ENCODE data around the gene SAMD14.
A peak's percentile ranks its signal among the peaks of the same experiment; 100 is the strongest.

Gene SAMD14

DNA sequence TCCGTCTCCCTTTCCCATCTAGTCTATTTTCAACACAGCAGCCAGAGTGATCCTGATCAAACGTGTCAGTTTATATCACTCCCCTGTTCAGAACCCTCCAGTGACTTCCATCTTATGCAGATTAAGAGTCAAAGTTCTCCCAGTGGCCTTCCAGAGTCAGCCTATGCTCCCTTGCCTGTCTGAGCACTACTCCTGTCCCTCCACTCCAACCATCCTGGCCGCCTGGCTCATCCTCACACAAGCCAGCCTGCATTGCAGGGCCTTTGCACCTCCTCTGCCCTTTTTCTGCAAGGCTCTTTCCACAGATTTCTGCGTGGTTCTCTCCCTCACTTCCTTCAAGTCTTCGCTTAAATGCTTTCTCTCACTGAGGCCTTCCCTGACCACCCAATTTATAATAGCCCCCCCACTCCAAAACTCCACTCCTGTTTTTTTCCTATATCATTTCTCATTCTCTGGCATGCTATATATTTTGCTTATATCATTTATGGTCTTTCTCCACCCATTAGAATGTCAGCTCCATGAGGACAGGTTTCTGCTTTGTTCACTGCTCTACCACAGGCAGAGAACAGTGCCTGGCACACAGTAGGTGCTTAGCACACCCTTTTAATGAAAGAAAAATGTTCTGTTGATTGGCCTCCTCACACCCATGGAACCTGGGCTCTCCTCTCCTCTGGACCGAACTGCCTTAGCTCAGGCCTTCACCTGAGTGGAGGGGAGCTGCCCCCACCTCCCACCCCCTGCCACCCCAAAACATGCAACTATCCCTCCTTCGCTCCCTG, 9.3 kb downstream of the SAMD14 start:
- Mint-ChIP-seq H3K4me1 (ENCODE audit: low read depth) (peaks cover 8% of the 10 kb centered on the region), H3K27ac (no peak overlapping the region), H3K27me3 (peaks cover 45% of the 10 kb centered on the region), H3K36me3 (ENCODE audit: low read depth) (no peaks in the 10 kb centered on the region), H3K4me3 (no peak overlapping the region), H3K9me3 (no peaks in the 10 kb centered on the region)
- no peak for DNase-seq

DNA sequence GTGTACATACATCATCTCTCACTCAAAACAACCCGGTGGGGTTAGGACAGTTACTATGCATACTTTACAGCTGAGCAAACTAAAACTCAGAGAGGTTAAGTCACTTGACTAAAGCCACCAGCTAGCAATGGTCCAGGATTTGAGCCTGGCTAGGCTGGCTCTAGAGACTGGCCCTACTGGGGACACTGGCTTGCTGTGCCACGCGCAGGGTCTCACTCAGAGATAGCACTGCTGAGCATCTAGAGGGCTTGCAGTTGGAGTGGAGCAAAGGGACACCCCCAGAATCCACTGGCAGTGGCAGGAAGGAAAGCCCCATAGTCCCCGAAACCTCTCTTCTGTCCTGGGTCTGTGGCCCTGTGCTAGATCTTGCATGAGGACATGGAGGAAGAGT, 11.1 kb downstream of the SAMD14 start:
- Mint-ChIP-seq H3K4me3 (no peak overlapping the region), H3K9me3 (no peaks in the 10 kb centered on the region), H3K27me3 (peaks cover 53% of the 10 kb centered on the region), H3K4me1 (ENCODE audit: low read depth) (peaks cover 8% of the 10 kb centered on the region), H3K27ac (no peak overlapping the region), H3K36me3 (ENCODE audit: low read depth) (no peaks in the 10 kb centered on the region)
- DNase-seq: no peak

- peaks cover 53% of the 10 kb centered on the region for H3K27me3 Mint-ChIP-seq
- peaks cover 8% of the 10 kb centered on the region for H3K4me1 Mint-ChIP-seq (ENCODE audit: low read depth)
- DNase-seq: no peak
- H3K9me3 Mint-ChIP-seq: no peaks in the 10 kb centered on the region
- H3K36me3 Mint-ChIP-seq (ENCODE audit: low read depth): no peaks in the 10 kb centered on the region
- H3K4me3 Mint-ChIP-seq: no peak overlapping the region
- H3K27ac Mint-ChIP-seq: no peak overlapping the region
Measured at GRCh38 chr17:50118076-50118827, 11.7 kb downstream of the SAMD14 start.

DNA sequence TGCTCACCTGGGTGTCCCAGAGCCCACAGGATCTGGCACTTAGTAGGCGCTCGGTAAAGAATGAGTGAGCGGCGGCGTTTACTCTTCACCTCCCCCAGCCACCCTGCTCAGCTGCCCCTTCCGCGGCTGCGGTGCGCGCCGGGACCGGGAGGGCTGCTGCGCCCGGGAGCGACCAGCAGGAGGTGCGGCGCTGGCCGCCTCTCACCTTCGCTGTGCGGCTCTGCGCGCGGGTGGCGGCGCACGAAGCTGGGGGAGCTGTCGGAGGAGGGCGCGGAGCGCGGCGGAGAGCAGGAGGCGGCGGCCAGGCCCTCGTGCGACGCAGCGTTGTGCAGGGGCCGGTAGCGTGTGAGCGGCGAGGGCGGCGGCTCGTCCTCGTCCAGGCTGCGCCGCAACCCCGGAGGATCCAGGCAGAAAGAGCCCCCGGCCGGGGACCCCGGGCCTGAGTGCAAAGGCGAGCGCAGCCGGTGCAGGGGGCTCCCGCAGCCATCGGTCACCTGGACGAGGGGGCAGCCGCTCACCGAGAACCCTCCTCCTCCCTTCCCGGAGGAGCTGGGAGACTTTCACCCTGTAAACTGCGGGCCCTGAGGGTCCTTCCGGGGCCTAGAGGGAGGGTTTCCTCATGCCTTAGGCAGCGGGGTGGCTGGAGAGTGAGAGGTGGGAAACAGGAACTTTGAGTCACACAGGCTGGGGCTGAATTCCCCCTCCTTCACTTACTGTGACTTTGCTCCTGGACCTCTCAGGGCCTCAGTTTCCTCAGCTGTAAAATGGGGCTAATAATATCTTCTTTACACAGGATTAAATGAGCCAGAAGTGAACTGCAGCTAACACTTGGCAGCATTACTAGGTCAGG, 12.5 kb downstream of the SAMD14 start:
- DNase-seq: peak; percentile 78
- Mint-ChIP-seq H3K36me3 (ENCODE audit: low read depth) (no peaks in the 10 kb centered on the region), H3K4me1 (ENCODE audit: low read depth) (peaks cover 8% of the 10 kb centered on the region), H3K9me3 (no peaks in the 10 kb centered on the region), H3K27me3 (peaks cover 50% of the 10 kb centered on the region), H3K4me3 (peak overlapping the region; percentile 25), H3K27ac (no peak overlapping the region)

DNA sequence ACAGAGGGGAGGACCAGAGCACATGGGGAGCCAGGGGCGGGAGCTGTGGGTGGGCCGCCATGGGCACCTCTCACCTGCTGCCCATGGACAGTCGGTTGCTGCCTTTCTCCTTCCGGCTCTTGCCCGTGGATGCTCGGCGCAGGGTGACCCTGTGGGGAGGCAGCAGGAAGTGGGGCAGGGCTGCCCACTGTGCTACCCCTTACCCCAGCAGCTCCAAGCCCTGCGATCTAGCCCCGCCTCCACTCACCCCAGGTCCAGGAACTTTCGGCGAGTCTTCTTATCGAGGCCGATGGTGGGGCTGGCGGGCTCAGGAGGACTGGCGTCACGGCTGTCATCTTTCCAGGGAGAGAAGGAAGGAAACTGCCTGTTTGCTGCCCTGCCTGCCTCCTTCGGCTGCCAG, 14.2 kb downstream of the SAMD14 start:
- Mint-ChIP-seq H3K36me3 (ENCODE audit: low read depth) (no peaks in the 10 kb centered on the region), H3K27me3 (peaks cover 49% of the 10 kb centered on the region), H3K9me3 (no peaks in the 10 kb centered on the region), H3K27ac (no peak overlapping the region), H3K4me1 (ENCODE audit: low read depth) (peaks cover 8% of the 10 kb centered on the region), H3K4me3 (no peak overlapping the region)
- DNase-seq: no peak

- DNase-seq: no peak
- H3K27me3 Mint-ChIP-seq: peaks cover 44% of the 10 kb centered on the region
- peaks cover 8% of the 10 kb centered on the region for H3K4me1 Mint-ChIP-seq (ENCODE audit: low read depth)
- no peak overlapping the region for H3K4me3 Mint-ChIP-seq
- H3K36me3 Mint-ChIP-seq (ENCODE audit: low read depth): no peaks in the 10 kb centered on the region
- H3K27ac Mint-ChIP-seq: no peak overlapping the region
- H3K9me3 Mint-ChIP-seq: no peaks in the 10 kb centered on the region
Measured at GRCh38 chr17:50114849-50115357, 15.1 kb downstream of the SAMD14 start.

- DNase-seq: no peak
- H3K9me3 Mint-ChIP-seq: no peaks in the 10 kb centered on the region
- no peak overlapping the region for H3K4me3 Mint-ChIP-seq
- peaks cover 40% of the 10 kb centered on the region for H3K27me3 Mint-ChIP-seq
- H3K4me1 Mint-ChIP-seq (ENCODE audit: low read depth): peaks cover 8% of the 10 kb centered on the region
- H3K36me3 Mint-ChIP-seq (ENCODE audit: low read depth): no peaks in the 10 kb centered on the region
- H3K27ac Mint-ChIP-seq: no peak overlapping the region
Measured at GRCh38 chr17:50114401-50114800, 15.6 kb downstream of the SAMD14 start.

DNA sequence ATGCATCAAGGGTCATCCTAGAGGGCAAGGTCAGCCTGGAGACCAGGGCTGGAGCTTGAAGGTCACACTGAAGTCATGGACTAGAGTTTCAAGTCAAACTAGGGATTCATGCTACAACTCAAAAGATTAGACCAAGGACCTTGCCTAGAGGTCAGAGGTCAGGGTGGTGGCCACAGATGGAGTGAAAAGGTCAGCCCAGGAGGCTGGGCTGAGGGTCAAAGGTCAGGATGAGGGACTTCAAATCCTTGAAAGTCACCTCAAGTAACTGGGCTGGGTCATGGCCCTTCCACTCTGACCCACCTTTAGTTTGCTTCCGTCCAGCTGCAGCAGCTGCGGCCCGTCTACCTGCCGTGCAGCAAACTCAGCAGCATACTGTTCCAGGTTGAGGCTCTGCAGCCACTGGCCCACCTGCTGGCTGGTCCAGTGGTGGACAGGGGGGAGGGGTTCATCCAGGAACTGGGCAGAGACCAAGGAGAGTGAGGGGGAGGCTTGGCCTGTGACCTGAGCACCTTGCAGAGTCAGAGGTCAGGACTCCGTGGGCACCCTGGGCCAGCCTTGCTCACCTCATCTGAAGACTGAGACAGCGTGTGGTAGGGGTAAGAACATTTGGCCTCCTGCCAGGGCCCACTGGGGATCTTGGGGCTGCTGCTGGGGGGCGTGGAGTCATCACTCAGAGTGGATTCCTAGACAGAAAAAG, 16.2 kb downstream of the SAMD14 start:
- no peak overlapping the region for H3K4me3 Mint-ChIP-seq
- peaks cover 8% of the 10 kb centered on the region for H3K4me1 Mint-ChIP-seq (ENCODE audit: low read depth)
- no peak overlapping the region for H3K27ac Mint-ChIP-seq
- H3K27me3 Mint-ChIP-seq: peaks cover 35% of the 10 kb centered on the region
- H3K36me3 Mint-ChIP-seq (ENCODE audit: low read depth): no peaks in the 10 kb centered on the region
- H3K9me3 Mint-ChIP-seq: no peaks in the 10 kb centered on the region
- no peak for DNase-seq

DNA sequence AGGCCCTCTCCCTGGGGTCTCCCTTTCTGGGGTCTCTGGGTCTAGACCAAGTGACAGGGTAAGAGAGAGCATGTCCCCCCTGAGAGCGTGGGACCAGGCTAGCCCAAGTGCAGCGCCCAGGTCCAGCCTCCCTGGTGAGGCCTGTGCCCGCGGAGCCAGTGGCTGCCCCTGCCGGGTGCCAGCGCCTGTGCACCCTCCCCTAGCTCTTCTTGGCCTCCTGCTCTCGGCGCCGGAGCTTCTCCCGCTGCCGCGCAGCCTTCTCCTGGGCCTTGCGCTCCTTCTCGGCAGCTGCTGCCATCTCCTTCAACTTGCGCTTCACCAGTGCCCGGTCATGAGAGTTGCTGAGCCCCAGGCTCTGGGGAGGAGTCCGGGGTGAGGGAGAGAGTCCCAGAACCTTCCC, 17.3 kb downstream of the SAMD14 start:
- Mint-ChIP-seq H3K36me3 (ENCODE audit: low read depth) (no peaks in the 10 kb centered on the region), H3K27me3 (peaks cover 26% of the 10 kb centered on the region), H3K4me1 (ENCODE audit: low read depth) (peaks cover 8% of the 10 kb centered on the region), H3K9me3 (no peaks in the 10 kb centered on the region), H3K4me3 (no peak overlapping the region), H3K27ac (no peak overlapping the region)
- DNase-seq: no peak

GRCh38 chr17:50111673-50112655, 18.0 kb downstream of the SAMD14 start:
- H3K36me3 Mint-ChIP-seq (ENCODE audit: low read depth): no peaks in the 10 kb centered on the region
- H3K9me3 Mint-ChIP-seq: no peaks in the 10 kb centered on the region
- peaks cover 21% of the 10 kb centered on the region for H3K27me3 Mint-ChIP-seq
- no peak overlapping the region for H3K27ac Mint-ChIP-seq
- H3K4me1 Mint-ChIP-seq (ENCODE audit: low read depth): peaks cover 4% of the 10 kb centered on the region
- H3K4me3 Mint-ChIP-seq: no peak overlapping the region
- no peak for DNase-seq

DNA sequence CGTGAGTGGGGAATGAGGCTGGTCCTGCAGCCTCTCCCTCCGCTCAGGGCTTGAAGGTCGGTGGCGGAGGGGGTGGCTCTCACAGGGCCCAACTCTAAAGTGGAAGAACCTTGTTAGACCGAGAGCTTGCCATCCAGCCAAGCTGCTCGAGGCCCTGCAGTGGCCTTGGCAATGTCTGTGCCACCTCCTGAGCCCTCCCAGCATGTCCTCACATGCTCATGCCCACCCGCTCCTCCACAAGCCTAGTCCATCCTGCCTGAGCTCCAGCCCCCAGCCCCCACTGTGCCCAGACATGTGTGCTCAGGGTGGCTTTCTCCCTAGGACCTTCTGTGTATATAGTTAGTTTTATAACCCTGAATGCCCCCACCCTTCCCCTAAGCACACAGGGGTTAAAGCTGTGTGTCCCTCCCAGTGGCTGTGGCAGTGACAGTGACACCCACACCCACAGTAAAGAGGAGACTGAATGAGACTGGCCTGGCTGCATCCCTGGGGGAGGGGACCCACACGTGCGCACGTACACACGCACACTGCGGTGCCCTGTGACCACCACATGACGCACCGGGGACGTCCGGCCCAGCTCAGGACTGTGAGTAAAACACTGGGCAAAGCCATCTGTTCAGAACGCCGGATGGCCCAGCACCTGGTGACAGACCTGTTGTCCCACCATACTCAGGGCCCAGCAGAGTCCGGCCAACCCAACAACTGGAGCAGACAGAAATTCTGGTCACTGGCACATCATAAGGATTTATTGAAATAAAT, 19.2 kb downstream of the SAMD14 start:
- Mint-ChIP-seq H3K4me3 (no peak overlapping the region), H3K27ac (no peak overlapping the region), H3K27me3 (peaks cover 9% of the 10 kb centered on the region), H3K9me3 (no peaks in the 10 kb centered on the region), H3K4me1 (ENCODE audit: low read depth) (no peaks in the 10 kb centered on the region), H3K36me3 (ENCODE audit: low read depth) (peaks cover 2% of the 10 kb centered on the region)
- DNase-seq: no peak

- no peaks in the 10 kb centered on the region for H3K27me3 Mint-ChIP-seq
- no peak overlapping the region for H3K27ac Mint-ChIP-seq
- no peaks in the 10 kb centered on the region for H3K4me1 Mint-ChIP-seq (ENCODE audit: low read depth)
- H3K36me3 Mint-ChIP-seq (ENCODE audit: low read depth): peaks cover 7% of the 10 kb centered on the region
- H3K9me3 Mint-ChIP-seq: no peaks in the 10 kb centered on the region
- H3K4me3 Mint-ChIP-seq: no peak overlapping the region
- DNase-seq: no peak
Measured at GRCh38 chr17:50109785-50110184, 20.2 kb downstream of the SAMD14 start.

GRCh38 chr17:50109207-50109606, 20.8 kb downstream of the SAMD14 start:
- Mint-ChIP-seq H3K4me3 (no peak overlapping the region), H3K27ac (no peak overlapping the region), H3K27me3 (no peaks in the 10 kb centered on the region), H3K4me1 (ENCODE audit: low read depth) (no peaks in the 10 kb centered on the region), H3K9me3 (no peaks in the 10 kb centered on the region), H3K36me3 (ENCODE audit: low read depth) (peaks cover 7% of the 10 kb centered on the region)
- DNase-seq: no peak
